ENCODE results near the gene RIBC1.

The RIBC1 gene

DNA sequence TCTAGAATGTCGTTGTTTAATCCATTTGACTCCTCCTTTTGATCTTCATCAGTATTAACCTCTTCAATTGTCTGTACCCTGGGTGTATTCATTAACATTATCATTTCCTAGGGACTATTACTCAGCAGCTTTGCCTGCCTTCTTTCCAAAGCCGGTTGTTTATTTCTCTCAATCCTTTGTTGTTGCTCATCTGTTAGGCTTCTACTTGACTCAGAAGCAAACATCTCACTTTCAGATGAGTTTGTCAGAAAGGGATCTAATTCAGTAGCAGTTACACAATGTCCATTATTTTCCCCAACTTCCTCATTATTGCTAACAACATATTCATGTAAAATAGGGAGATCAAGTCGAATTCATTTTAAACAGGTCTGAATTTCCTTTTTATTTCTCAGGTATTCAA, 33.6 kb downstream of the RIBC1 start (continued):
- TF ChIP-seq, protein P1, sequence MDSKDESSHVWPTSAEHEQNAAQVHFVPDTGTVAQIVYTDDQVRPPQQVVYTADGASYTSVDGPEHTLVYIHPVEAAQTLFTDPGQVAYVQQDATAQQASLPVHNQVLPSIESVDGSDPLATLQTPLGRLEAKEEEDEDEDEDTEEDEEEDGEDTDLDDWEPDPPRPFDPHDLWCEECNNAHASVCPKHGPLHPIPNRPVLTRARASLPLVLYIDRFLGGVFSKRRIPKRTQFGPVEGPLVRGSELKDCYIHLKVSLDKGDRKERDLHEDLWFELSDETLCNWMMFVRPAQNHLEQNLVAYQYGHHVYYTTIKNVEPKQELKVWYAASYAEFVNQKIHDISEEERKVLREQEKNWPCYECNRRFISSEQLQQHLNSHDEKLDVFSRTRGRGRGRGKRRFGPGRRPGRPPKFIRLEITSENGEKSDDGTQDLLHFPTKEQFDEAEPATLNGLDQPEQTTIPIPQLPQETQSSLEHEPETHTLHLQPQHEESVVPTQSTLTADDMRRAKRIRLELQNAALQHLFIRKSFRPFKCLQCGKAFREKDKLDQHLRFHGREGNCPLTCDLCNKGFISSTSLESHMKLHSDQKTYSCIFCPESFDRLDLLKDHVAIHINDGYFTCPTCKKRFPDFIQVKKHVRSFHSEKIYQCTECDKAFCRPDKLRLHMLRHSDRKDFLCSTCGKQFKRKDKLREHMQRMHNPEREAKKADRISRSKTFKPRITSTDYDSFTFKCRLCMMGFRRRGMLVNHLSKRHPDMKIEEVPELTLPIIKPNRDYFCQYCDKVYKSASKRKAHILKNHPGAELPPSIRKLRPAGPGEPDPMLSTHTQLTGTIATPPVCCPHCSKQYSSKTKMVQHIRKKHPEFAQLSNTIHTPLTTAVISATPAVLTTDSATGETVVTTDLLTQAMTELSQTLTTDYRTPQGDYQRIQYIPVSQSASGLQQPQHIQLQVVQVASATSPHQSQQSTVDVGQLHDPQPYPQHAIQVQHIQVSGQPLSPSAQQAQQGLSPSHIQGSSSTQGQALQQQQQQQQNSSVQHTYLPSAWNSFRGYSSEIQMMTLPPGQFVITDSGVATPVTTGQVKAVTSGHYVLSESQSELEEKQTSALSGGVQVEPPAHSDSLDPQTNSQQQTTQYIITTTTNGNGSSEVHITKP (tag by site-specific recombination; IDR thresholded peaks at IDR 0.05), result no peak
- no peak for TF ChIP-seq ZNF791 (tag by site-specific recombination; IDR thresholded peaks at IDR 0.05)
- no peak for TF ChIP-seq ZNF624 (tag by site-specific recombination; IDR thresholded peaks at IDR 0.05)
- TF ChIP-seq, protein P2, sequence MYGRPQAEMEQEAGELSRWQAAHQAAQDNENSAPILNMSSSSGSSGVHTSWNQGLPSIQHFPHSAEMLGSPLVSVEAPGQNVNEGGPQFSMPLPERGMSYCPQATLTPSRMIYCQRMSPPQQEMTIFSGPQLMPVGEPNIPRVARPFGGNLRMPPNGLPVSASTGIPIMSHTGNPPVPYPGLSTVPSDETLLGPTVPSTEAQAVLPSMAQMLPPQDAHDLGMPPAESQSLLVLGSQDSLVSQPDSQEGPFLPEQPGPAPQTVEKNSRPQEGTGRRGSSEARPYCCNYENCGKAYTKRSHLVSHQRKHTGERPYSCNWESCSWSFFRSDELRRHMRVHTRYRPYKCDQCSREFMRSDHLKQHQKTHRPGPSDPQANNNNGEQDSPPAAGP (tag by site-specific recombination; IDR thresholded peaks at IDR 0.05), result no peak
- no peak for TF ChIP-seq ZNF426 (tag by site-specific recombination; IDR thresholded peaks at IDR 0.05)
- TF ChIP-seq ZNF629 (tag by site-specific recombination; IDR thresholded peaks at IDR 0.05), result no peak
- TF ChIP-seq ZNF777 (tag by site-specific recombination; IDR thresholded peaks at IDR 0.05; ENCODE audit: borderline replicate concordance), result no peak
- TF ChIP-seq EGR2 (tag by site-specific recombination; IDR thresholded peaks at IDR 0.05; ENCODE audit: low read depth), result no peak

DNA sequence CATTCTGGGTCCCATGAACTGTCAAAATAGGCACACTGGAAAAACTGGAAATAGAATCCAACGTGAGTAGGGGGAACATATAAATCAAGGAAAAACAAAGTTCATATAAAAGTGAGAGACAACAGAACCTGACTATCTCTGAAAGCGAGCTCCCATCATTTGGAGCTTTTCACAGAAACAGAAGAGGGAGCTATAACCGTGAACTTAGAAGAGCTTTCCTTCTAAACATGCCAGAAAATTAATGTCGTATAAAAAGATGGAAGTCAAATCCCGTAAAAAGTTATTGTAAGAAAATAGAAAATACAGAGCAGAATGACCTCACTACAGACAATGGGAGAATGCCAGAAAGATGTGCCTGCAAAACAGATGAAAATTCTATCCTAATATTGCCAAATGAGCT, 35.4 kb downstream of the RIBC1 start:
- ChIA-PET CTCF (interaction anchor here (0.6 to 2.2 kb wide), 8 partner anchors 12 to 1603 kb away, joined by 3 to 10 read pairs (median 5); no protein-coding TSS in a partner anchor), POLR2A (no interaction called here)
- Histone ChIP-seq H3K36me3 (ENCODE audit: control insufficient read depth in 2 of 2, insufficient read depth in 1 of 2, low read length in 2 of 2) (no peaks in the 10 kb centered on the region), H3K4me1 (ENCODE audit: control insufficient read depth, insufficient read depth, low read length) (no peaks in the 10 kb centered on the region), H3K9me3 (ENCODE audit: control insufficient read depth, insufficient read depth, low read depth, low read length) (no peaks in the 10 kb centered on the region), H3K4me3 (ENCODE audit: low read depth, low read length) (no peak overlapping the region), H3K27ac (ENCODE audit: extremely low read depth, low read depth, low read length) (no peak overlapping the region)
- TF ChIP-seq ZNF48 (tag by site-specific recombination; IDR thresholded peaks at IDR 0.05) (no peak), ZNF169 (tag by site-specific recombination; IDR thresholded peaks at IDR 0.05) (no peak), ZNF747 (tag by site-specific recombination; IDR thresholded peaks at IDR 0.05) (no peak), SP7 (tag by site-specific recombination; IDR thresholded peaks at IDR 0.05) (no peak), ZNF571 (tag by site-specific recombination; IDR thresholded peaks at IDR 0.05) (no peak), ZNF140 (tag by site-specific recombination; IDR thresholded peaks at IDR 0.05) (no peak), ZBTB17 (tag by site-specific recombination; IDR thresholded peaks at IDR 0.05) (no peak), ZNF654 (tag by site-specific recombination; IDR thresholded peaks at IDR 0.05; ENCODE audit: low read depth) (peak; percentile 44), ZNF768 (tag by site-specific recombination; IDR thresholded peaks at IDR 0.05) (no peak), ZNF664 (tag by site-specific recombination; IDR thresholded peaks at IDR 0.05) (no peak)
- TF ChIP-seq, protein P3, sequence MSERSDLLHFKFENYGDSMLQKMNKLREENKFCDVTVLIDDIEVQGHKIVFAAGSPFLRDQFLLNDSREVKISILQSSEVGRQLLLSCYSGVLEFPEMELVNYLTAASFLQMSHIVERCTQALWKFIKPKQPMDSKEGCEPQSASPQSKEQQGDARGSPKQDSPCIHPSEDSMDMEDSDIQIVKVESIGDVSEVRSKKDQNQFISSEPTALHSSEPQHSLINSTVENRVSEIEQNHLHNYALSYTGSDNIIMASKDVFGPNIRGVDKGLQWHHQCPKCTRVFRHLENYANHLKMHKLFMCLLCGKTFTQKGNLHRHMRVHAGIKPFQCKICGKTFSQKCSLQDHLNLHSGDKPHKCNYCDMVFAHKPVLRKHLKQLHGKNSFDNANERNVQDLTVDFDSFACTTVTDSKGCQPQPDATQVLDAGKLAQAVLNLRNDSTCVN (tag by site-specific recombination; optimal IDR thresholded peaks at IDR 0.05), result no peak
- TF ChIP-seq, protein P4, sequence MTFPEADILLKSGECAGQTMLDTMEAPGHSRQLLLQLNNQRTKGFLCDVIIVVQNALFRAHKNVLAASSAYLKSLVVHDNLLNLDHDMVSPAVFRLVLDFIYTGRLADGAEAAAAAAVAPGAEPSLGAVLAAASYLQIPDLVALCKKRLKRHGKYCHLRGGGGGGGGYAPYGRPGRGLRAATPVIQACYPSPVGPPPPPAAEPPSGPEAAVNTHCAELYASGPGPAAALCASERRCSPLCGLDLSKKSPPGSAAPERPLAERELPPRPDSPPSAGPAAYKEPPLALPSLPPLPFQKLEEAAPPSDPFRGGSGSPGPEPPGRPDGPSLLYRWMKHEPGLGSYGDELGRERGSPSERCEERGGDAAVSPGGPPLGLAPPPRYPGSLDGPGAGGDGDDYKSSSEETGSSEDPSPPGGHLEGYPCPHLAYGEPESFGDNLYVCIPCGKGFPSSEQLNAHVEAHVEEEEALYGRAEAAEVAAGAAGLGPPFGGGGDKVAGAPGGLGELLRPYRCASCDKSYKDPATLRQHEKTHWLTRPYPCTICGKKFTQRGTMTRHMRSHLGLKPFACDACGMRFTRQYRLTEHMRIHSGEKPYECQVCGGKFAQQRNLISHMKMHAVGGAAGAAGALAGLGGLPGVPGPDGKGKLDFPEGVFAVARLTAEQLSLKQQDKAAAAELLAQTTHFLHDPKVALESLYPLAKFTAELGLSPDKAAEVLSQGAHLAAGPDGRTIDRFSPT (tag by site-specific recombination; IDR thresholded peaks at IDR 0.05), result no peak
- TF ChIP-seq, protein P5, sequence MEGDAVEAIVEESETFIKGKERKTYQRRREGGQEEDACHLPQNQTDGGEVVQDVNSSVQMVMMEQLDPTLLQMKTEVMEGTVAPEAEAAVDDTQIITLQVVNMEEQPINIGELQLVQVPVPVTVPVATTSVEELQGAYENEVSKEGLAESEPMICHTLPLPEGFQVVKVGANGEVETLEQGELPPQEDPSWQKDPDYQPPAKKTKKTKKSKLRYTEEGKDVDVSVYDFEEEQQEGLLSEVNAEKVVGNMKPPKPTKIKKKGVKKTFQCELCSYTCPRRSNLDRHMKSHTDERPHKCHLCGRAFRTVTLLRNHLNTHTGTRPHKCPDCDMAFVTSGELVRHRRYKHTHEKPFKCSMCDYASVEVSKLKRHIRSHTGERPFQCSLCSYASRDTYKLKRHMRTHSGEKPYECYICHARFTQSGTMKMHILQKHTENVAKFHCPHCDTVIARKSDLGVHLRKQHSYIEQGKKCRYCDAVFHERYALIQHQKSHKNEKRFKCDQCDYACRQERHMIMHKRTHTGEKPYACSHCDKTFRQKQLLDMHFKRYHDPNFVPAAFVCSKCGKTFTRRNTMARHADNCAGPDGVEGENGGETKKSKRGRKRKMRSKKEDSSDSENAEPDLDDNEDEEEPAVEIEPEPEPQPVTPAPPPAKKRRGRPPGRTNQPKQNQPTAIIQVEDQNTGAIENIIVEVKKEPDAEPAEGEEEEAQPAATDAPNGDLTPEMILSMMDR (tag by site-specific recombination; IDR thresholded peaks at IDR 0.05), result peak; percentile 15; the same call in 1 of the 2 replicates
- TF ChIP-seq, protein P6, sequence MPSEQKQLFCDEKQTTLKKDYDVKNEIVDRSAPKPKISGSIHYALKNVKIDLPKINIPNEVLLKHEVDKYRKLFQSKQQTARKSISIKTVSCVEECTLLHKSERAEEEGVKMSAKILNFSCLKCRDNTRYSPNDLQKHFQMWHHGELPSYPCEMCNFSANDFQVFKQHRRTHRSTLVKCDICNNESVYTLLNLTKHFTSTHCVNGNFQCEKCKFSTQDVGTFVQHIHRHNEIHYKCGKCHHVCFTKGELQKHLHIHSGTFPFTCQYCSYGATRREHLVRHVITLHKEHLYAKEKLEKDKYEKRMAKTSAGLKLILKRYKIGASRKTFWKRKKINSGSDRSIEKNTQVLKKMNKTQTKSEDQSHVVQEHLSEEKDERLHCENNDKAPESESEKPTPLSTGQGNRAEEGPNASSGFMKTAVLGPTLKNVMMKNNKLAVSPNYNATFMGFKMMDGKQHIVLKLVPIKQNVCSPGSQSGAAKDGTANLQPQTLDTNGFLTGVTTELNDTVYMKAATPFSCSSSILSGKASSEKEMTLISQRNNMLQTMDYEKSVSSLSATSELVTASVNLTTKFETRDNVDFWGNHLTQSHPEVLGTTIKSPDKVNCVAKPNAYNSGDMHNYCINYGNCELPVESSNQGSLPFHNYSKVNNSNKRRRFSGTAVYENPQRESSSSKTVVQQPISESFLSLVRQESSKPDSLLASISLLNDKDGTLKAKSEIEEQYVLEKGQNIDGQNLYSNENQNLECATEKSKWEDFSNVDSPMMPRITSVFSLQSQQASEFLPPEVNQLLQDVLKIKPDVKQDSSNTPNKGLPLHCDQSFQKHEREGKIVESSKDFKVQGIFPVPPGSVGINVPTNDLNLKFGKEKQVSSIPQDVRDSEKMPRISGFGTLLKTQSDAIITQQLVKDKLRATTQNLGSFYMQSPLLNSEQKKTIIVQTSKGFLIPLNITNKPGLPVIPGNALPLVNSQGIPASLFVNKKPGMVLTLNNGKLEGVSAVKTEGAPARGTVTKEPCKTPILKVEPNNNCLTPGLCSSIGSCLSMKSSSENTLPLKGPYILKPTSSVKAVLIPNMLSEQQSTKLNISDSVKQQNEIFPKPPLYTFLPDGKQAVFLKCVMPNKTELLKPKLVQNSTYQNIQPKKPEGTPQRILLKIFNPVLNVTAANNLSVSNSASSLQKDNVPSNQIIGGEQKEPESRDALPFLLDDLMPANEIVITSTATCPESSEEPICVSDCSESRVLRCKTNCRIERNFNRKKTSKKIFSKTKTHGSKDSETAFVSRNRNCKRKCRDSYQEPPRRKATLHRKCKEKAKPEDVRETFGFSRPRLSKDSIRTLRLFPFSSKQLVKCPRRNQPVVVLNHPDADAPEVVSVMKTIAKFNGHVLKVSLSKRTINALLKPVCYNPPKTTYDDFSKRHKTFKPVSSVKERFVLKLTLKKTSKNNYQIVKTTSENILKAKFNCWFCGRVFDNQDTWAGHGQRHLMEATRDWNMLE (tag by site-specific recombination; conservative IDR thresholded peaks at IDR 0.05; ENCODE audit: low read depth), result no peak

Measured in HEK293 (cell line).